ENCODE data around the gene ST7L.

The ST7L gene

DNA sequence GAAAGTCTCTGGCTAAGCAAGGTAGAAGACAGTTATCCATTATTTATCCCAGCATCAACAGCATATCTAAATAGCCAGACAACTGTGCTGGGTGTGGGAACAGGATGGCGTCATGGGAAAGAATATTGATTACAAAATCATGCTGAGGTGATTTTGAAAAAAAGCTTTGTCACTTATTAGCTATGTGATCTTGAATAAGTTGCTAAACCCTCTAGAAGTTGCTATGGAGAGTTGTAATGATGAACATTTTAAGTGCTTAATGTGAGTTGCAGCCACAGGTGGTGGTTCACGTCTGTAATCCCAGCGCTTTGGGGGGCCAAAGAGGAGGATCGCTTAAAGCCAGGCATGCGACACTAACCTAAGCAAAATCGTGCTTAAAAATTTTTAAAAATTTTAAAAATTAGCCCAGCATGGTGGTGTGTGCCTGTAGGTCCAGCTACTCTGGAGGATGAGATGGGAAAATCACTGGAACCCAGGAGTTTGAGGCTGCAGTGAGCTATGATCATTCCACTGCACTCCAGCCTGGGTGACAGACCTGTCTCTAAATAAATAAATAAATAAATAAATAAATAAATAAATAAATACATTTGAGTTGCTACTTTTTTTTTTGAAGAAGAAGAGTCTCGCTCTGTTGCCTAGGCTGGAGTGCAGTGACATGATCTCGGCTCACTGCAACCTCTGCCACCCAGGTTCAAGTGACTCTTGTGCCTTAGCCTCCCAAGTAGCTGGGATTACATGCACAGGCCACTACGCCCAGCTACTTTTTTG lies 76.6 kb downstream of the ST7L start:
- no peaks in the 10 kb centered on the region for H4K20me1 ChIP-seq (ENCODE audit: control insufficient read depth, insufficient read depth, low read depth, low read length)
- H3K4me2 ChIP-seq (ENCODE audit: low read length) = no peak overlapping the region
- no peak overlapping the region for H3K27ac ChIP-seq (ENCODE audit: low read depth, low read length)
- TF ChIP-seq, protein P1, sequence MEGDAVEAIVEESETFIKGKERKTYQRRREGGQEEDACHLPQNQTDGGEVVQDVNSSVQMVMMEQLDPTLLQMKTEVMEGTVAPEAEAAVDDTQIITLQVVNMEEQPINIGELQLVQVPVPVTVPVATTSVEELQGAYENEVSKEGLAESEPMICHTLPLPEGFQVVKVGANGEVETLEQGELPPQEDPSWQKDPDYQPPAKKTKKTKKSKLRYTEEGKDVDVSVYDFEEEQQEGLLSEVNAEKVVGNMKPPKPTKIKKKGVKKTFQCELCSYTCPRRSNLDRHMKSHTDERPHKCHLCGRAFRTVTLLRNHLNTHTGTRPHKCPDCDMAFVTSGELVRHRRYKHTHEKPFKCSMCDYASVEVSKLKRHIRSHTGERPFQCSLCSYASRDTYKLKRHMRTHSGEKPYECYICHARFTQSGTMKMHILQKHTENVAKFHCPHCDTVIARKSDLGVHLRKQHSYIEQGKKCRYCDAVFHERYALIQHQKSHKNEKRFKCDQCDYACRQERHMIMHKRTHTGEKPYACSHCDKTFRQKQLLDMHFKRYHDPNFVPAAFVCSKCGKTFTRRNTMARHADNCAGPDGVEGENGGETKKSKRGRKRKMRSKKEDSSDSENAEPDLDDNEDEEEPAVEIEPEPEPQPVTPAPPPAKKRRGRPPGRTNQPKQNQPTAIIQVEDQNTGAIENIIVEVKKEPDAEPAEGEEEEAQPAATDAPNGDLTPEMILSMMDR (IDR thresholded peaks at IDR 0.05; ENCODE audit: low read depth, low read length, poor library complexity, severe bottlenecking) = no peak
- no peak for TF ChIP-seq EZH2phosphoT487 (IDR thresholded peaks at IDR 0.05; ENCODE audit: borderline replicate concordance, low read length)
- H3K9me2 ChIP-seq (replicated peaks; ENCODE audit: control insufficient read depth, low read length) = no peaks in the 10 kb centered on the region
- no peaks in the 10 kb centered on the region for H3K79me2 ChIP-seq (ENCODE audit: control insufficient read depth, low read length)
- no peak overlapping the region for H3K4me3 ChIP-seq (ENCODE audit: low read length)
- no peaks in the 10 kb centered on the region for H3K36me3 ChIP-seq (ENCODE audit: control insufficient read depth, low read length)
- H3F3A ChIP-seq (ENCODE audit: control insufficient read depth, insufficient read depth) = no peaks in the 10 kb centered on the region
- no peaks in the 10 kb centered on the region for H3K27me3 ChIP-seq (ENCODE audit: control insufficient read depth, low read length)
- no peaks in the 10 kb centered on the region for H3K9me3 ChIP-seq (ENCODE audit: control insufficient read depth, insufficient read depth, low read length)
- H3K4me1 ChIP-seq (ENCODE audit: control insufficient read depth, low read length) = no peaks in the 10 kb centered on the region

DNA sequence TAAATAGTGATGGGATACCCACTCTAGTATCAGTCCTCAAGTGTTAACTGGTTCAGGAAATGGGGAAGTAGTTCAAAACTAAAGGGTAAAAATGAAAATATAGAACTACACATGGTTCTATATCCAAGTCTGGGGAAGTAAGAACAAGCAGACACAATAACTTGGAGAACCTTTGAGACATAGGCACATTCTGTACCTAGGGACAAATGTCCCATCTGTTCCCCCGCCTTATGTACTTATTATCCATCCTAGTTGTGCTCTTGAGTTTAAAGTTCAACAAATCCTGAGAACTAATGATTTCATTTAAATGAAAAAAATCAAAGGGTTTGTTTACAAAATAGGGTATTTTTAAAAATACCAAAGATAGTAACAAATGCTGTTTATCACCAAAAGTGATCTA lies 77.6 kb downstream of the ST7L start:
- H3K27ac ChIP-seq (ENCODE audit: low read depth, low read length) = no peak overlapping the region
- no peaks in the 10 kb centered on the region for H3K4me1 ChIP-seq (ENCODE audit: control insufficient read depth, low read length)
- H3K9me2 ChIP-seq (replicated peaks; ENCODE audit: control insufficient read depth, low read length) = no peaks in the 10 kb centered on the region
- H3K4me2 ChIP-seq (ENCODE audit: low read length) = no peak overlapping the region
- no peak overlapping the region for H3K4me3 ChIP-seq (ENCODE audit: low read length)
- no peaks in the 10 kb centered on the region for H3K27me3 ChIP-seq (ENCODE audit: control insufficient read depth, low read length)
- no peaks in the 10 kb centered on the region for H3K9me3 ChIP-seq (ENCODE audit: control insufficient read depth, insufficient read depth, low read length)
- TF ChIP-seq, protein P1 (IDR thresholded peaks at IDR 0.05; ENCODE audit: low read depth, low read length, poor library complexity, severe bottlenecking) = no peak
- no peak for TF ChIP-seq EZH2phosphoT487 (IDR thresholded peaks at IDR 0.05; ENCODE audit: borderline replicate concordance, low read length)
- no peaks in the 10 kb centered on the region for H3K36me3 ChIP-seq (ENCODE audit: control insufficient read depth, low read length)
- H3F3A ChIP-seq (ENCODE audit: control insufficient read depth, insufficient read depth) = no peaks in the 10 kb centered on the region
- H4K20me1 ChIP-seq (ENCODE audit: control insufficient read depth, insufficient read depth, low read depth, low read length) = no peaks in the 10 kb centered on the region
- H3K79me2 ChIP-seq (ENCODE audit: control insufficient read depth, low read length) = no peaks in the 10 kb centered on the region

DNA sequence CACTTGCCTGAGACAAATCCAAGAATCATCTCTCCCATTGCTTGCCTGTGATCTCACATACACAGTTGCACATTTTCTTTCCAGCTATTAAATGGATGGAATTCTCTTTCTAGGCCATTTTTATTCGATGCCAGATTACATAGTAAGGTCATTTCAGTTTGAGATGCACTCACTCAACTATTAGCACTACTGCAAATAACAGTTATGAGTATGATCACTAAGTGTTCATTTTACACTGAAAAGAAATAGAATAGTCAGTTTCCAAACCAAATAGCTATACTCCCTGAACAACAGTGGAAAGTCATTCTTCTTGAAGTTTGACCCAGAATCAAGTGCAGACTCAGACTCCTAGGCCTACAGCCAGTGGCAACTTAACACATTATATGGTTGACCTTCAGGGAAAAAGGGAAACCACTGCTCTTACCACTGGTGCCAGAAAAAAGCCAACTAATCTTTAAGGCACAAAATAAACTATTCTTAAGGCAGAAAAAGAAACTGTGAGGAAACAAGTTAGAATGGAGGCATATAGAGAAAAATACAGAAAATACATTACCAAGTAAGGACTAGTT lies 78.6 kb downstream of the ST7L start:
- Histone ChIP-seq H3F3A (ENCODE audit: control insufficient read depth, insufficient read depth) (no peaks in the 10 kb centered on the region), H3K27me3 (ENCODE audit: control insufficient read depth, low read length) (no peaks in the 10 kb centered on the region), H3K9me2 (replicated peaks; ENCODE audit: control insufficient read depth, low read length) (no peaks in the 10 kb centered on the region), H3K4me1 (ENCODE audit: control insufficient read depth, low read length) (no peaks in the 10 kb centered on the region), H4K20me1 (ENCODE audit: control insufficient read depth, insufficient read depth, low read depth, low read length) (no peaks in the 10 kb centered on the region), H3K27ac (ENCODE audit: low read depth, low read length) (no peak overlapping the region), H3K4me2 (ENCODE audit: low read length) (no peak overlapping the region), H3K79me2 (ENCODE audit: control insufficient read depth, low read length) (no peaks in the 10 kb centered on the region), H3K36me3 (ENCODE audit: control insufficient read depth, low read length) (no peaks in the 10 kb centered on the region), H3K9me3 (ENCODE audit: control insufficient read depth, insufficient read depth, low read length) (no peaks in the 10 kb centered on the region), H3K4me3 (ENCODE audit: low read length) (no peak overlapping the region)
- TF ChIP-seq, protein P1 (IDR thresholded peaks at IDR 0.05; ENCODE audit: low read depth, low read length, poor library complexity, severe bottlenecking) = no peak
- TF ChIP-seq EZH2phosphoT487 (IDR thresholded peaks at IDR 0.05; ENCODE audit: borderline replicate concordance, low read length) = no peak

Measured in DOHH2 (cell line).